ENCODE results near the gene PSME2. TPM values are rescaled to one million over a fixed set of nuclear protein-coding genes. Genes with fewer than 3 reads are reported as not detected.

PSME2 gene
- total and polyA plus RNA-seq, 9 of the 15 experiments (the other 6 are each of a cell fraction or from before 2014, with no cell fraction given): 111 to 579 (median 159) TPM

- Histone ChIP-seq H3K36me3 (ENCODE audit: control insufficient read depth, insufficient read depth, low read length) (peaks cover 60% of the 10 kb centered on the region; the same call in 2 of the 3 replicates), H3K4me2 (ENCODE audit: insufficient read depth, low read length) (no peak overlapping the region), H3K4me1 (replicated peaks in 1 of 2; ENCODE audit: control insufficient read depth in 2 of 2, insufficient read depth in 2 of 2, low read length in 2 of 2) (peaks cover 6 to 24% of the 10 kb centered on the region in 2 experiments; a peak in 4 of 5 replicates), H2AFZ (ENCODE audit: low read depth, low read length) (no peak overlapping the region), H4K20me1 (replicated peaks; ENCODE audit: control insufficient read depth, insufficient read depth, low read length) (no peaks in the 10 kb centered on the region), H3K4me3 (no peak overlapping the region), H3K27me3 (ENCODE audit: control insufficient read depth in 2 of 2, insufficient read depth in 2 of 2, low read length in 2 of 2) (no peaks in the 10 kb centered on the region), H3K27ac (ENCODE audit: extremely low read depth, low read depth, low read length) (no peak overlapping the region), H3K79me2 (ENCODE audit: control insufficient read depth, insufficient read depth, low read length) (peaks cover 16% of the 10 kb centered on the region), H3K9ac (ENCODE audit: insufficient read depth in 1 of 2, low read depth in 2 of 2, low read length in 2 of 2) (no peak overlapping the region), H3K9me3 (replicated peaks; ENCODE audit: control insufficient read depth, insufficient read depth, low read depth, low read length) (no peaks in the 10 kb centered on the region), H3K9me1 (ENCODE audit: control insufficient read depth, insufficient read depth, low read length) (no peaks in the 10 kb centered on the region)
- in situ Hi-C loops (cut with MboI): no loop called here
- intact Hi-C loops (cut with micrococcal nuclease): no loop called here
- CTCF ChIA-PET (ENCODE audit: low intra/inter-chr PET ratio): no interaction called here
- DNase-seq (ENCODE audit: extremely low read depth in 1 of 4, low spot score in 3 of 4) (no peak), FAIRE-seq (no peak), ATAC-seq (no peak)
- WGBS (ENCODE audit: insufficient coverage, low coverage, missing lambda C conversion rate): 99% methylated on average over 10 of the region's 16 CpGs
- BruUV-seq (replicated peaks): no TSS peak
- POLR2A ChIA-PET: interaction anchor here (0.6 to 1.1 kb wide), 2 partner anchors 10 to 513 kb away, joined by 3 read pairs; partner anchors contain the start of gene IRF9
- TF ChIP-seq RB1 (IDR thresholded peaks at IDR 0.05; ENCODE audit: low read depth) (no peak), E2F8 (IDR thresholded peaks at IDR 0.05; ENCODE audit: low read depth, partially characterized antibody) (no peak), ZNF445 (CRISPR knock-in tag; IDR thresholded peaks at IDR 0.05; ENCODE audit: low read depth) (no peak)
Measured at GRCh38 chr14:24151404-24152080, 5.1 kb upstream of the PSME2 start.

Measured in K562 (cell line).